Activated CD8-positive, alpha-beta memory T cell treated with anti-CD3 and anti-CD28 coated beads for 4 hours (primary cell): Measurements from ENCODE around the gene PKLR.

Source experiments
- DNase-seq, 2 donors: peaks; one replicate each; pipeline ENCODE4 v3.0.0-alpha.2; 2020; ENCODE audit warnings: low read depth in 2 of 2

Gene PKLR

DNA sequence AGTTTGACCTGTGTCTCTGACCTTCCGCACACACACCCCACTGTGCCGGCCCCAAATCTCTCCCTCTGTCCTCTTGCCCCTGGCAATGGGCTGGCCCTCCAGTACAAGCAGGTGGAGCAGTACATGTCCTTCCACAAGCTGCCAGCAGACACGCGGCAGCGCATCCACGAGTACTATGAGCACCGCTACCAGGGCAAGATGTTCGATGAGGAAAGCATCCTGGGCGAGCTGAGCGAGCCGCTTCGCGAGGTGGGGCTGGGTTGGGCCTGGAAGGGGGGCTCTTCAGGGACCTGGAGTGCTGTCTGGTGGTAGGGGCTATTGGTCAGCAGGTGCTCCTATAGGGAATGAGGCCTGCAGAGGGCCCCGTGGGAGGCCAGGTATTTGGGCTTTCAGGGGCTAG is 16.2 kb downstream of the PKLR start:
- no peak for DNase-seq

DNA sequence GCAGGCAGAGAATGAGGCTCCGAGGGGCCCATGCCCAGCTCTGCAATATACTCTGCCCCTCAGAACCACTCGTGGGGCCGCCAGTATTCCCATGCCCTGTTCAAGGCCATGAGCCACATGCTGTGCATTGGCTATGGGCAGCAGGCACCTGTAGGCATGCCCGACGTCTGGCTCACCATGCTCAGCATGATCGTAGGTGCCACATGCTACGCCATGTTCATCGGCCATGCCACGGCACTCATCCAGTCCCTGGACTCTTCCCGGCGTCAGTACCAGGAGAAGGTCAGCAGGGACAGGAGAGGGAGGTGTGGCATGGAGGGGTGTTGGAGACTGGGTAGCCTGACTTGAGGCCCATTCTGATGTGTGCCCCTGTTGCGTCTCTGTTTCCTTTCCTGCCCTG is 16.8 kb downstream of the PKLR start:
- DNase-seq: no peak

DNA sequence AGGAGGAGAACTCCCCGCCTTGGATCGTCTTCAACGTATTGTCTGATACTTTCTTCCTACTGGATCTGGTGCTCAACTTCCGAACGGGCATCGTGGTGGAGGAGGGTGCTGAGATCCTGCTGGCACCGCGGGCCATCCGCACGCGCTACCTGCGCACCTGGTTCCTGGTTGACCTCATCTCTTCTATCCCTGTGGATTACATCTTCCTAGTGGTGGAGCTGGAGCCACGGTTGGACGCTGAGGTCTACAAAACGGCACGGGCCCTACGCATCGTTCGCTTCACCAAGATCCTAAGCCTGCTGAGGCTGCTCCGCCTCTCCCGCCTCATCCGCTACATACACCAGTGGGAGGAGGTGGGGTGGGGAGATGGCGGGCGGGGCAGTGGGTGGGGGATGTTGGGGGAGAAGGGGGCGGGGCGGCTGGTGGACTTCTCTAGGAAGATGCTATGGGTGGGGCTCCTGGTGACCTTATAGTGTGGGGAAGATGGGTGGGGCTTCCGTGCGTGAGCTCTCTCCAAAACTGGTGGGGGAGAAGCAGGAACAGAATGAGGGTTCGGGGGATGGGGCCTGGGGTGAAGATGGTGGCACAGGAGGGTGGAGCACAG is 18.6 kb downstream of the PKLR start:
- no peak for DNase-seq

DNA sequence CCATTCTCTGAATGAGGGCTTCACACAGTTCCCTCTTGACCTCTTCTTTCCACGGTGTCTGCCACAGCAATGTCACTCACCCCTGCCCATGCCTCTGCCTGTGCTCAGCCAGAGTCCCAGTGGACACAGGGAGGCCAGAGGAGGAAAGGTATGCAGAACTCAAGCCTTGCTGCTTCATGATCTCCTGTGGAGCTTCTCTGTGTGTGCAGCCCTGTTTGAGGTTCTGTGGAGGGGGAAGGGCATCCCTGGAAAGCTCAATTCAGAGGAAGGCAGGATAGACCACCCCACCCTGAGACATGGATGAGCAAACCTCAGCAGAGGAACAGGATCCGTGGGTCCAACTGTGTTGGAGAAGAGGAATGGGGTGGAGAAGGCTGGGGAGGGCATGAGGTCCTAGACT is 22.0 kb downstream of the PKLR start:
- DNase-seq: no peak

DNA sequence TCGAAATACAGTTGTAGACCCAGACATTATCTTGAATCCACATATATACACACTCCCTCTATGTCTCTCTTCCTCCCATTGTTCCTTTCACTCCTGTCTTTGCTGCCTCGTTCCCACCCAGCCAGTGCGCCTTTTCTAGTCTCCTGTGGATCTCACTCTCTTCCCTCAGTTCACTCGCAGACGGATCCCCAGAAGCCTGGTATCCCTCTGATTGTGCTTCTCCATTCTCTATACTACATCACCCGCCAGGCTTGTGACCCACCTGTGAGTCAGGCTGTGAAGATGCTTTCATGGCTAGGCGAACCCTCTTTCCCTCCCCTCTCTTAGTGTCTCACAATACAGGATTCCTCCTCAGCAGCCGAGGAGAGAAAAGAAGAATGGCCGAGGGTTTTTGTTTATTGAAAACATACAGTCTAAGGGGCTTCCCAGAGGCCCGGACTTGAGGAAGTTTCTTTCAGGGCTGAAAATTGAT is 22.5 kb downstream of the PKLR start:
- DNase-seq: no peak

DNA sequence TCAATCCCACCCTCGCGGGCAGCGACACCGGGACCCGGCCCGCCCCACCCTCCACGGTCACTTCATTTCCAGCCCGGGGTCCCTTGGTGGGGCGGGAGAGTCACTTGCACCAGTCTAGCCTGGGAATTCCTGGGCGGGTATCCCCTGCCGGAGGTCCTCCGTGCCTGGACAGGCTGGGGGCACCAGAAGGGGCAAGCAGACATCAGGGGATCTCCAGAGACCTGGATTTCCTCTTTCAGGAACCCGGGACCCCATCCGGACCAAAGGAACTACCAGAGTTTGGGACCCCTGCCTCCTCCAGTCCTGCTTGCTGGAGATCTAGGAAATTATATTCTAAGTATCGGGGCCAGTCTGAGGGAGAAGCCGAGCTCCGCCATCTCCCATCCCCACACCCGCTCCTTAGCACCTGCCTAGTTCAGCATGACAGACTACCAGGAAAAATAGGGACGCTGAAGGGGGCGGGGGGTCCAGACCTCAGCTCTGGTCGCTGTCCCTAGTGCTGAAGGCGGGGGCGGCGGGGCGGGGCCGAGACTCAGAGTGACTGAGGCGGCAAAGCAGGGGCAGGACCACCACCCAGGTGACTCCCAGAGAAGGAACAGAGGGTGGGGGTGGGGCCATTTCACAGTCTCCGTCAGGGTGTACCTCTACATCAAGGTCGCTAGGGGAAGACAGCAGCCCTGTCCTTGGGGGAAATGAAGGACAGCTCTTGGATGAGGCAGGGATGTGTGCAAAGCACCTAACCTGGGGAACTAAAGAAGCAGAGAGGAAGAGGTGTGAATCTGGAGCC is 23.1 kb downstream of the PKLR start:
- DNase-seq: peak; percentile 48 to 56

DNA sequence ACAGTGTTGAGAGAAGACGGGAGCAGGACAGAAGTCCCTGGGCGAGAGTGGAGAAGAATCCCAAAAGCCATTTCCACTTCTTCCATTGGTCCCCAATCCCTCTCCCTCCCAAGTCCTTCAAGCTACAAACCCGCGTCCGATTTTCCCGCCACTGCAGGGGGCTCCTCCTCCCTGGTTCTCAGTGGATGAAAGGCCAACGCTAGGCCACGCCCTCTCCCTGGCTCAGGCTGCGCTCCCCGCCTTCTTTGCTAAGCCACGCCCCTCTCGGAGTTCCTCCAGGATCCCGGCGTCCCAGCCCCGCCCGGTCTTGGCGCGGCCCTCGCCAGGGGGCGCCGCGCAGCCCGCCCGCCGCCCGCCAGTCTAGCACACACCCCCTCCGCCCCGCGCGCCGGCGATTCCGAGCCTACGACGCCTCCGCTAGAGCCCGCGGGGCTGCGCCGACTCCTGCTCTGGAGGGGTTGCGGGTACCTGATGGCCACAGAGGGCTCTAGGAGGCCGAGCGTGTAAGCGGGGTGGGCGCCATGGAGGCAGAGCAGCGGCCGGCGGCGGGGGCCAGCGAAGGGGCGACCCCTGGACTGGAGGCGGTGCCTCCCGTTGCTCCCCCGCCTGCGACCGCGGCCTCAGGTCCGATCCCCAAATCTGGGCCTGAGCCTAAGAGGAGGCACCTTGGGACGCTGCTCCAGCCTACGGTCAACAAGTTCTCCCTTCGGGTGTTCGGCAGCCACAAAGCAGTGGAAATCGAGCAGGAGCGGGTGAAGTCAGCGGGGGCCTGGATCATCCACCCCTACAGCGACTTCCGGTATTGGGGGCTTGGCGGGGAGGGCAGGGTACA is 24.0 kb downstream of the PKLR start, which contains the start of gene HCN3:
HCN3 (plus strand) TSS at position 394 of the 832 bp plus-strand sequence; CDS start at position 522, 128 bp downstream.
- DNase-seq: peak; percentile 87 to 89

DNA sequence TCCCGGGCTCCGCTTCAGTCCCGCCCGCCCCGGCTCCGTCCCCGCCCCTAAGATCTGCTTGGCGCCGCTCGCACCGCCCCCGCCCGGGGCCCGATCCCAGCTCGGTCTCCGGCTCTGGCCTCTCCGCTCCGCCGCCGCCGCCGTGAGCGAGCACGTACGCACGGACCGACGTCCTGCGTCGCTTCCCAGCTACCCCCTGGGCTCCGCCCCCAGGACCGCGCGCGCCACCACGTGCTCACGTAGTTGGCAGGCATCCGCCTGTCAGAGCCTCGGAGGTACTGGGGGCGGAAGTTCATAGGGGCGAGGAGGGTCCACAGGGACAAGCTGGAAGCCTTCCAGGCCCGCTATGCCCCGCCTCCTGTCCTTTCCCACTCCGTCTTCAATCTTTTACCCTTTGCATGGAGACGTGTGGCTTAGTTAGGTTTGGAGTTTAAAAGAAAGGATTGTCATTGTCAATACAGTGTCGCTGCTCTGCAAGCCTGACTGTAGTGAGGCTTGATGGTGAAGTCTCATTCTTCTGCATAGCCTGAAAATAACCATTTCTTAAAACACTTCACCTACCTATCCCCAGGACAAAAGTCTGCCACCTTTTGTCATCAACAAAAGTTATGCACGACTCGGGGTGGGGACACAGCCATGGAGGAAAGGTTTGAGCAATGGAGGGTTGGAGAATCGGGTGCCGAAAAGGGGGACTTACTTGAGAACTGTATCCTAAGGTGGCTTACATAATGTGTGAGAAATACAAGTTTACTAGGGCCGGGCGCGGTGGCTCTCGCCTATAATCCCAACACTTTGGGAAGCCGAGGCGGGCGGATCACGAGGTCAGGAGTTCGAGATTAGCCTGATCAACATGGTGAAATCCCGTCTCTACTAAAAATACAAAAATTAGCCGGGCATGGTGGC is 27.6 kb downstream of the PKLR start, which contains the start of gene CLK2:
CLK2 (minus strand) TSS at position 162 of the 903 bp plus-strand sequence. CDS start 2,527 bp downstream, outside the sequence.
- DNase-seq: peak; percentile 92

DNA sequence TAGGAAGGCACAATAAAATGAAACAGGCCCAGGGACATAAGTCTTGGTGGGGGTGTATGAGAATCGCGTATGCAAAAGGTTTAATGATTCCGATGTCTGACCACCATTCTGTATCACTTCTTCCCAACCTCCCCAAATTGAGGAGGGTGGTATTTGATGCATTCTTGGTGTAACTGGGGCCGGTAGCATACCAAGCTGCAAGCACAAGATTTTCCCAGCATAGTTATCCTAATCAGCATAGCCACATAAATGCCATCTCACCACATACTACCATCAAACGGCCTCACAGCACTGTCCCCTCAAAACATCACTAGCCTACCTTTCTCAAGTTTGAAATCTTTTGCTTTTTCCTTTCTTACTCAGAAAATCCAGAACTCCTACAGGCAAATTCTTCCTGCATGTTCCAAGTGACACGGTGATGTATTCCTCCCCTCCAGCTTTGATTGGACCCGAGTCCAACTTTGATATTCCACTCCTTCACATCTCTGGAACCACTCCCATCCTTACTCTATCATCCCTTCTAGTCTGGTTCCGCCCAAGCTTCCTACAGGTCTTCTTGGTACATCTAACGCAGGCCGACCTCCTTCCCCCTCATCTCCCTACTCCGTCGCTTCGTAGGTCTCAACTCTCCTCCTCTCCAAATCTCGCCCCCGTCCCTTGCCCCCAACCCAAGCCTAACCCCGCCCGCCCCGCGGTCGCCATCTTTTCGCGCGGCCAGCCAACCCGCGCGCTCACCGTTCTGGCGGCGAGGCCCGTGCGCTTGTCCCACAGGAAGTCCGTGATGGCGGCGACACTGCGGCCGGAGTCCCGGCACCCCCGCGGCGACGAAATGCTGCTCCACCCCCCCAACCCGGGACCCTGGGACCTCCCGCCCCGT is 28.5 kb downstream of the PKLR start:
- peak in 1 of 2 donors; percentile 13 for DNase-seq

DNA sequence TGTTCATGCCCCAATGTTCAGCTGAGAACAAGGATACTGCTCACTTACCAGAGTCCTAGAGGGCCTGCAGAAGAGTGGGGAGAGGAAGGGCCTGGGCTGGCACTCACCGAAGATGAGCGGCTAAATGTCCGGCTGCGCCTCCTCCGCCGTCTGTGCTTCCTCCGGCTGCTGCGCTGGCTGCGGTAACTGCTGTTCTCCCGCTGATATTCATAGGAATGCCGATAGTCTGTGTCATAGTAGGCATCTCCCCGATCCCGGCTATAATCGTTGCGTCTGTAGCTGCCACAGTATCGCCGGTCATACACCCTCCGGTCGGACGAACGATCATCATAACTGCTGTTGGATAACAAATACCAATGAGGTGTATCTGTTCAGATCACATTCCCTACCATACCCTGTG is 31.9 kb downstream of the PKLR start:
- no peak for DNase-seq

DNA sequence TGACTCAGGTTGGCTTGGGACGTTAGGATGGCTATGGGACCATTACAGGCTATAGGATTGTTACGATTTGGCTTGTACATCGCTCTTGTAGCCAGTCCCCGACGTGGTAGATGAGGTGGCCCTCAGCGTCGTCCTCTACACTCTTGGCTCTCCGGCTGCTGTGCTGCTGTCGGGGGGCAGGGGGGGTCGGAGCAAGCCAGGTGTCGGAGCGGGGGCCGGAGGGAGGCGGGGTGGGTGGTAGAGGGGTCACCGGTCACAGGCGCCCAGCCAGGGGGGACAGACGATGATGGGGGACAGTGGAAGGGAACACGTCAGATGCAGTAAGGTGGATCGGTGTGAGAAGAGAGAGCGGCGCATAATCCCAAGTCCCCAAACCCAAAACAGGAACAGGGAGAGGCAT is 32.6 kb downstream of the PKLR start:
- DNase-seq: no peak

DNA sequence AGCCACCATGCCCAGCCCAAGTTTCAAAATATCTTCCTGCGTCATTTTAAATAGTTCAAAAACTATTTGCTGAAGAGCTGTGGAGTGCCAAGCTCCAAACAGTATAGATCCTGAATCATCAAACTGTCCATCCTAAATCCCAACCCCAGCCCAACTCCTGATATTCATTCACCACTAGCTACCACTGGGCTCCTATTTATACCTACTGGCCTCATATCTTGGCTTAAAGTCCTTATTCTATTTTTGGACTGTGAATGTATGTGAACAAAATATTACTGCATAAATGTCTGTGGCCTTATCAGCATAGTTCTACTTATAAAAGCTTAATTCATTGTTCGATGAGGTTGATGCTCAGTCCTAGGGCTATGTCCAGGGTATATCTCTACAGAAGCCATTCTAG is 33.9 kb downstream of the PKLR start:
- no peak for DNase-seq

DNA sequence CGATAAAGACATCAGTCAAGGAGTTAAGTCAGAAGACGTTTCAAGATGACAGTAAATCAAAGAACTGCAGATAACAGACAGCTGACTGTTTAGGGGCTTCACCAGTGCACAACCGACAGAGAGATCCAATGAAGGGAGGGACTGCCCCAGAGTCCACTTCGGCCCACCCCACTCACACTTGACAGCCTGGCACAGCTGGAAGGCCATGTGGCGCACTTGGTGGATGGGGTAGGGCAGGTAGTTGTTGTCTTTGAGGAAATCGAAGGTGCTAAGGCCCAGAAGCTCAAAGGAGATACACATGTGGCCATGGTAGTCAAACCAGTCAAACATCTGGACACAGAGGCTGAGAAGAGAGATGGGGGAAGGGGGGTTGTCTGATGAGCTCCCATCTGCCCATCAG is 34.7 kb downstream of the PKLR start:
- DNase-seq: no peak

DNA sequence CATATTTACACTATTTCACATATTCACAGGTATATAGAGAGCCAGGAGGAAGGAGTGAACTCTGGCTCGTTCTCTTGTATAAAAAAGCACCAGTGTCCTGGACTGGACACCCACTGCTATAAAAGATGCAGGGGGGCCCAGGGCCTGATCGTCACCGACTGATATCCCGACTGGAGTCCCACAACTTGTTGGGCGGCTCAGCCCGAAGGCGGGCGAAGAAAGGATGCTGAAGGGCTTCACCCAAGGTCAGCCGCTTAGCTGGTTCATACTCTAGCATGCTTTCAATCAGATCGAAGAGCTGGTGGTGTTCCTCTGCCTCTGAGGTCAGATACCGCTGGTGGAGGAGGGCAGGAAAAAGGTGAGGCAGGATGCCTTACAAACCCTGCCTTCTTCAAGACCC is 38.2 kb downstream of the PKLR start:
- DNase-seq: no peak

DNA sequence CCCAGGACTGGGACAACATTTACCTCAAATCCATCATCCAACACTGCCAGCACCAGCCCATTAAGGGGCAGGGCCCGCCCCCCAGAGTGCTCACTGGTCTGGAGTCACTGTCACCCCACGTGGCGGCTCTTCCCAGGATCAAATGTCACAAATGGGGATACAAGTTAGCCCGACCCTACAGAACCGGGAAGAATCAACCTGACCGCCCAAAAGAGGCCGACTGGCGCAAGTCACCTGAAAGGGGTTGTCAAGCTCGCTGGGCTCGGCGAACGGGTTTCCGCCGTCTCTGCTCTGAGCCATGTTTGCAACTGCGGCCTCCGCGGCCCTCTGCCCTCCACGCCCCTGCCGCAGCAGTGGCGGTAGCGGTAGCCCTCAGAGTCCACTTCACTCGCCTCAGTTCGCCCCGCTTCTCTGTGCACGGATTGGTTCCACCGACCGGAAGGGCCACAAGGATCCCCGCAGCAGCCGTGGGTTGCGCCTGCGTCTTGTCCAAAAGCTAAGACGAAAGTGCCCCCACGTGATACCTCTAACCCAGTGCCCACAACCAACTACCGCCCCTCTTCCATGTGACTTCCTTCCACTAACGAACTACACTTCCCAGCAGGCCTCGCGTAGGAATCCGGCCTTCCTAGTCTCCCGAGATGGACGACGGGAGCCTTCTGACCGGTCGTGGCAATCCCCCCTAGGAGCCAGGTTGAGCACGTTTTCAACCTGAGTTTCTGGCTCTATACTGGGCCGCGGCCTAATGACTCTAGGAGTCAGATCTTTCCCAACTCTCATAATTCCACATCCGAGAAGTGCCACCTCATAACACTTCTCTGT is 39.2 kb downstream of the PKLR start, which contains the start of gene SCAMP3:
SCAMP3 (minus strand) TSS at position 509 of the 822 bp plus-strand sequence; CDS start at position 300, 209 bp downstream.
- DNase-seq: peak; percentile 80 to 84

DNA sequence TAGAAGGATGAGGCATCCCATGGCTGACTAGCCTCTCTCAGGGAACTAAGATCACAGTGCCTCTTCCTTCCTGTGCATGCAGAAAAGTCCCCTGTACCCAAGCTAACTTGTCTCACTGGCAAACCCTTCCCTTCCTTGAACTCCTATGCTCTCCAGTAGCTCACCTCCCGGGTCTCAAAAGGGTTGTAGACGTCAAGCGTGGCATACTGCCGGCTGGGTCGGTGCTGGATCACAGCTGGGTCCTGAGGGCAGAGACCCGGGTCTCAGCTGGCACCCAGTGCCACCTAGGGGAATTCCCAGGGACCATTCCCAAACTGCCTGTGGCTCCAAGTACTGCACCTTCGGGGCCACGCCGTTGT is 39.8 kb downstream of the PKLR start:
- DNase-seq: no peak

DNA sequence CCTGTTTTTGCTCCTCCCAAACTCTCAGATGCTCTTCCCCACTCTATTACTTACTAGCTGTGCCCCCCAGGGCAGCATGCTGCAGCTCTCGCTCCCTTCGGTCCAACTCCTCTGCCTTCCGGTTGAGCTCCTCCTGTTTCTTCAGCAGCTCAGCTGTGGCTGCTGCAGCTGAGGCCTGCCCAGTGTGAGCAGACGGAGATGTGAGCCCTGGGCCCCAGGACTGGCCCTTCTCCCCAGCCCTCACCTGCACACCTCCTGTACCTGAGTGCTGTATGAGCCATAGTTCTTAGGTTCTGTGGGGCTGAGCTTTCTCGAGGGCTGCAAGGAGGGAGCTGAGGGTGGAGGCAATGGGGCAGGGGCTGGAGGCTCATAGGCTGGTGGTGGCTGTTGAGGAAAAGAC is 41.0 kb downstream of the PKLR start:
- DNase-seq: no peak

DNA sequence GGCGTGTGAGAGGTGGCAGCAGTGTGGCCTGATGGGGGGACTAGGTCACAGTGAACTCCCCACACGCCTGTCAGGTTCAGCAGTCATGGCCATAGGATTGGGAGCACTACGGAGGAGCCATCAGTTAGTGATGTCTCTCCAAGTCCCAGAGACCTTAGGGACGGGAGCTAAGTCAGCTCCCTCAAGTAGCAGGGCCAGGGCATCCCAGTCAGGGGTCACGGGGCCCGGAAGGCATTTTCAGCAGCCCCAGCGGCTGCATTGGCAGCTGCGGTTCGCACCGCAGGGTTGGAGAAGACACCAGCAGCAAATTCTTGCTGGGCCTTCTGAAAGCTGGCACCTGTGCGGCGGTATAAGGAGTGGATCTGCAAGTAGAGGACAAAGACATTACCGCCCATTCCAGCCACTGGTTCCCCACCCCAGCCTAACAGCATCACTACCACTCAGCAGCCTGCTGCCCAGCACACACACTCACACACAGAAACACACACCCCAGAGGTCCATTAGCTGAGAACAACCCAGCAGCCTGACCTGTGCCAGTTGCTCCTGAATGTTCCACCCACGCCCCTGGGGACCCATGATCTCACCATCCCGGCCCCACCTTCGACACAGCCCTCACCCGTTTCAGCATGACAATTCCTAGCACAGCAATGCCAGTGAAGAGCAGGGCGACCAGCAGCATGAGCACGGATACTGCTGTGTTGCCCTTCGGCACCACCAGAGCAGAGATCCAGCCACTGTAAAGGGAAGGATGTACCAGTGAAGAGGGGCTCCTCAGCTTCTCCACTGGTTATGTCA is 45.0 kb downstream of the PKLR start:
- DNase-seq: no peak
